Putamen (tissue), 1 donor: Measurements from ENCODE around the gene MORN4.
"Not testable (repeated sequence)": the region's sequence is repeated elsewhere in the genome, so short reads cannot be mapped to it uniquely, and the experiment has no call there.

ENCODE experiments used
- DNase-seq: peaks from one replicate; pipeline ENCODE4 v3.0.0-alpha.2; 2016; ENCODE audit warnings: low spot score

The MORN4 gene

GRCh38 chr10:97596101-97597082 lies 36.9 kb downstream of the MORN4 start:
- DNase-seq = no peak

- no peak for DNase-seq
These were observed 39.9 kb downstream of the MORN4 start for GRCh38 chr10:97593421-97593820.

DNA sequence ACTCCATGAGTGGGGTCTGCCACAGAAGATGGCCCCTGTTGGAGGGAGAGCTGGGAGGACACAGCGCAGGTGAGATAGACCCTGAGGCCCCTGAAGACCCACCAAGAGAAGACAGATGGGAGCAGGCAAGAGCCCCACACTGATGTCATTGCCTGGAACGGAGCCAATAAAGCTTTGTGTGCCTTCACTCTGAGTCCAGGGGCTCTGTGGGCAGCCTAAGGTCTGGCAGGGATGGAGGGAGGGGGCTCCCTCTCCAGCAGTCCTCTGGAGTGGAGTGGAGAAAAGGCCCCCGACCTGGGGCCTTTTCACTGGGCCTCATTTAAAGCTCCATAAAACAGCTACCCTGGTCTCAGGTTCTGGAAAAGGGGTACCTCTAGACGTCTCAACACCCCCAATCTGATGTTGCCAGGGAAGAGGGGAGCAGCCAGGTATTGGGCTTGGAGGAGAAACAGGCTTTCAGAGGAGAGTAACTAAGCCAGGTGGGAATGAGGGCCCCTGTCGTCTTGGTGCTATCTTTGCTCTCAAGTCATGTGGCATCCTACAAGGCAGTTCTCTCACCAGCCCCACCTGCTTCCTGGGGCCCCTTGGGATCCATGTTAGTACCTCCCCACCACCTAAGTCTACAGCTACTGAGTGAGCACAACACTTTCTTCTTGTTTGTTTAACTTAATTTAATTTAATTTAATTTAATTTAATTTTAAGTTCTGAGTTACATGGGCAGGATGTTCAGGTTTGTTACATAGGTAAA lies 42.4 kb downstream of the MORN4 start:
- DNase-seq = no peak

GRCh38 chr10:97590082-97590747 lies 43.1 kb downstream of the MORN4 start:
- DNase-seq = no peak

- no peak for DNase-seq
These were observed 43.8 kb downstream of the MORN4 start, which contains the start of gene C10orf62 for GRCh38 chr10:97589479-97589878. Gene C10orf62 (plus strand): TSS chr10:97589721. CDS start chr10:97589898, 177 bp downstream.

GRCh38 chr10:97587183-97587582 lies 46.1 kb downstream of the MORN4 start:
- DNase-seq = no peak

DNA sequence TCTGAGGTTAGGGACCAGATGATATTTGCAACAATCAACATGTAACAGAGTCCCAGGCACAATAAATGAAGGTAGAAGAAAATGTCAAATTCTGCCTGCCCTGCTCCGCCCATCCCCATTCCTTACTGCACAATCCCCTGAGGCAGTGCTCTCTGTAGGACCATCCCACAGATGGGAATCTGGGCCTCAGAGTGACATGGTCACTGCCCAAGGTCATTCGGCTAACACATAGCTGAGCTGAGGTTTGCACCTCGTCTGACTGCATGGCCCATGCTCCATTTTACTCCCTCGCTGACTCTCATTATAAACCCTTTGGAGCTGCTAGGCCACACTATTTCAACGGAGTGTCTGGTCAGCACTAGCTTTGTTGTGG lies 47.9 kb downstream of the MORN4 start:
- DNase-seq = no peak

DNA sequence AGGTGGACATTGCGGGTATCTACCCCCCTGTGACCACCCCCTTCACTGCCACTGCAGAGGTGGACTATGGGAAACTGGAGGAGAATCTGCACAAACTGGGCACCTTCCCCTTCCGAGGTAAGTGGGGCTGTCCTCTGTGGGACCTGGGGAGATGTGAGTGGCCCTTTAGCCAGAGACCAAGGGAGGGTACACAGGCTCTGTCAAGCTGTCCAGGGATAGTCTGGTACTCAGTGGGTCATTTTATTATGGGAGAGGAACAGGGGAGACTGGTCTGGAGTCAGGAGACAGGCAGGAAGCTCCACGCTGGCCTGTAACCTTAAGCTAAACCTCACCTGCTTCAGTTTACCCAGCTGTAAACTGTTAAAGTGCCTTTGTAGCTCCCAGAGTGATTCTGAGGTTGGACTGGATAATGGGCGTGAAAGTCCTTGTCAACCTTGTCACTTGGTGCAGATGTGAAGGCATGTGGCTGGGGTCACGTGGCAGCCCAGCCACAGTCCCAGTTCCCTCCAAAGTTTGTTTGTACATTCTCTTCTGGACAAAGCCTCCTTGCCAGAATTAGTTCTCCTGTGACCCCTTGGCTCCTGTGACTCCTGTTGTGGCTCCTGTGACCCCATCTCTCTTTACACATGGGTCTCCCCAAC lies 48.4 kb downstream of the MORN4 start:
- no peak for DNase-seq

GRCh38 chr10:97584060-97584797 lies 49.1 kb downstream of the MORN4 start, which contains the start of gene HOGA1:
Gene HOGA1 (plus strand): TSS chr10:97584389. CDS start chr10:97584704, 315 bp downstream.
- DNase-seq = peak; percentile 89

DNA sequence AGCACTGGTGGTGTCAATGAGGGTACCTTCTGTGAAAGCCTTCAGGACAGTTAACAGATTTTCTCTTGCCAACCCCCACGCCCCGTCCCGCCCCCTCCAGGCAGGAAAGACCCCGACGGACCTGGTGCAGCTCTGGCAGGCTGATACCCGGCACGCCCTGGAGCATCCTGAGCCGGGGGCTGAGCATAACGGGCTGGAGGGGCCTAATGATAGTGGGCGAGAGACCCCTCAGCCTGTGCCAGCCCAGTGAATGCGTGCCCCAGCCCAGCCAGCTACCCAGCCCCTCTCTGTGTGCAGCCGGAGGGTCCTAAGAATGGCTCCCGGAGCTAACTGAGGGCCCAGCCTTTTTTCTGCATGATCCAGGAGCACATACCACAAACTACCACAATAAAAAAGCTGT lies 49.8 kb downstream of the MORN4 start:
- no peak for DNase-seq

DNA sequence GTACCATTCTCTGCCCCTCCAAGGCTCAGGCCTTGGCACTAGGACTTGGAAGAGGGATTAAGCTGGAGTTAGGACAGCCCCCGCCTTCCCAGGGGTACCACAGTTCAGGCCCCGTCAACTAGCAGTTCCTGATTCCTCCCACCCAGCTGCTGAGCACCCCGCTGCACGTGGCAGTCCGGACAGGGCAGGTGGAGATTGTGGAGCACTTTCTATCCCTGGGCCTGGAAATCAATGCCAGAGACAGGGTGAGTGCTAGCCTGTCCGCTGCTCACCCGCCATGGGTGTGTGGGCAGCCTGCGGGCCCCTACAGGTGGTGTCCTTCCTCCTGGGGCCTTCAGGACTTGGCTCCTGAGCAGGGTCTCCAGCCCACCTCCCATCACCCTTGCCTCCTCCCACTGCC lies 51.1 kb downstream of the MORN4 start:
- DNase-seq = no peak

DNA sequence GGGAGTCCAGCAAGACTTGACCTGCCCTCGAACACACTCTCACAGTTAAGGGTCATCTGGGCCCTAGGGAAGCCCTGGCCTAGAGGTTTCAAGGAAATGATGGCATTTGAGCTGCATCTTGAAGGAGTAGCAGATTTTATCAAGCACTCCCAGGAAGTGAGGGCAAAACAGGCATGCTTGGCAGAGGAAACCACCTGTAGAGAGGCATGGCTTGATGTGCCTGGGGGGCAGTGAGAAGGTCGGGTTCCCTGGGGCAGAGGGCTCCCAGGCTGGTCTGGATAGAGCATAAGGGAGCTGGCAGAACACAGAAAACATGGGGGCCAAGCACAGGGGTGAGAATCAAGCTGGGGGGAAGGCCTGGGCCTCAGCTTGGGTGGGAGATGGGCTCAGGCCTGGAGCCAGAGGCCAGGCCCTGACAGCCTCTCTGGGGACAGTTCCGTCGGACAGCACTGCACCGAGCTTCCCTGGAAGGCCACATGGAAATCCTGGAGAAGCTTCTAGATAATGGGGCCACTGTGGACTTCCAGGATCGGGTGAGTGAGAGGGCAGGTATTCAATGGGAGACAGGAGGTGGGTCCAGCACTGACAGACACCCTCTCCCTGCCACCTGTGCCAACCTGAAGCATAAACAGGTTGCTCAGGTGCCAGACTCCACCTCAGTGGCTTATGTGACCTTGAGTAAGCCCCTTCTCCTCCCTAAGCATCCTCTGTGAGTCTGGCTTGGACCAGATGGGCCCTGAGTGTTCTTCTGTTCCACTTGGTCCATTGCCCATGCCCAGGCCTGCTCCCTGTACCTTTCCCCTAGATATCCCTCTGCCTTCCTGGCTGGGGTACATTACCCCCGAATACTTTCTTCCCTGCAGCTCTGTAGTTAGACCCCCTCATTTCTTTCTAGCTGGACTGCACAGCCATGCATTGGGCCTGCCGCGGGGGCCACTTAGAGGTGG lies 52.6 kb downstream of the MORN4 start:
- DNase-seq = no peak

GRCh38 chr10:97578171-97578844 lies 55.0 kb downstream of the MORN4 start:
- DNase-seq = no peak

DNA sequence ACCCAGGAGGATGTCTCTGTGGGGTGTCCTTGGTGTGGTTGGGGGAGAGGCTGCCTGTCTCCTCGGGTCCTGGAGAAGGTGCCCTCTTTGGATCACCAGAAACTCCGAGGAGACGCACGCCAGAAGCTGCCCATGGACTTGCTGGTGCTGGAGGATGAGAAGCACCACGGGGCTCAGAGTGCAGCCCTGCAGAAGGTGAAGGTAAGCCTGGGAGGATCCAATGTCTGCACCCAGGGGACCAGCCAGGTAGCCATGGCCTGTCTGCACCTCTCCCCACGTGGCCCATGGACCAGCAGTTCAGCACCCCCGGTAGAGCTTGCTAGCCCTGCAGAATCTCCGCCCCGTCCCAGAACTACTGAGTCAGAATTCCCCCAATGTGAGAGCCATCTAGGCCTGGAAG lies 55.6 kb downstream of the MORN4 start:
- no peak for DNase-seq

DNA sequence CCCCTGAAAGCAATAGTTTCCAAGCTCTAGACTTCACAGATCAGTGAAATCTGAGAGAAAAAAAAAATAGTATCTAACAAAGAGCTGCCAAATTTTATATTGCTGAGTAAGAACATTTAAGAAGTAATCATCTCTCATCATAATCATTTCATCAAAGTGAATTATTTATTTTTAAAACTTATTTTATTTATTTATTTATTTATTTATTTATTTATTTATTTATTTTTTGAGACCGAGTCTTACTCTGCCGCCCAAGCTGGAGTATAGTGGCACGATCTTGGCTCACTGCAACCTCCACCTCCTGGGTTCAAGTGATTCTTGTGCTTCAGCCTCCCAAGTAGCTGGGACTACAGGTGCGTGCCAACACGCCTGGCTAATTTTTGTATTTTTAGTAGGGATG lies 56.8 kb downstream of the MORN4 start:
- DNase-seq = not testable (repeated sequence)

DNA sequence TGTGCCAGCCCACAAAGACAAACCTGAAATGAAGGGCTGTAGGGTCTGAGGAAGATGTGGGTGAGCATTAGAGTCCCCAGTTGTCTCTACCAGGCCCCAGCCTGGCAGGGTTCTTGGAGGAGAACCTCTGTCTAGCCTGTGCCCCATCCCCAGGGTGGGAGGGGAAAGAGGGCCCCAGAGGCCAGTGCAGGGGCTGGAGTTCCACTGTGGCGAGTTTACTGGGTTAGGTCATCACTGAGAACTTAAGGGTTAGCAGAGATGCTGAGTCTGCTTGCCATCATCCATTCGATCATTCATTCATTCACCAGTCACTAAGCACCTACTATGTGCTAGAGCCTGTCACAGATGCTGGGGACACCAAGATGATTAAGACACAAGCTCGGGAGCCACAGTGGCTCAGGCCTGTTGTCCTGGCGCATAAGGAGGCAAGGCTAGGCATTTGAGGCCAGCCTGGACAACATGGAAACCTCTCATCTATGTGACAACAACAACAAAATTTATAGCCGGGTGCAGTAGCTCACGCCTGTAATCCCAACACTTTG lies 58.1 kb downstream of the MORN4 start:
- DNase-seq = no peak

GRCh38 chr10:97574374-97575126 lies 58.8 kb downstream of the MORN4 start:
- DNase-seq = no peak

DNA sequence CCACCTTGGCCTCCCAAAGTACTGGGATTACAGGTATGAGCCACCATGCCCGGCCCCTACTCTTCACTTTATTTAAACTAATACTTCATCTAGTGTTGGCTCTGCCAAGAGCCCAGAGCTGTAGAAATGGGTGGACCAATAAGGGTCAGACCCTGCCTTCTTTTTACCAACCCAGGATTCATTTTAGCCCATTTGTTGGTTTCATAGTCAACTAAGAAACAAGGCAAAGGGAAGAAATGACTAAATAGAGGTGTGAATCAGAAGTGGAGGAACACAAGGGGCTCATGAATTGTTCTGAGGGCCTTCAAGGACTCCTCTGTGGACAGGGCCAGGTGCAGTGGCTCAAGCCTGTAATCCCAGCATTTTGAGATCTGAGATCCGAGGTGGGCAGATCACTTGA lies 59.6 kb downstream of the MORN4 start:
- DNase-seq = no peak
